Stimulated activated CD4-positive, alpha-beta T cell treated with anti-CD3 and anti-CD28 coated beads, TNF-alpha, amount 100 ng/mL, for 24 hours (primary cell): ENCODE measurements around the gene KLHL21.
"Not testable (repeated sequence)": the region's sequence is repeated elsewhere in the genome, so short reads cannot be mapped to it uniquely, and the experiment has no call there.

Experiments
- DNase-seq, 3 experiments: peaks; one replicate each; pipeline ENCODE4 v3.0.0-alpha.2; 2020; ENCODE audit warnings: low read depth in 3 of 3

KLHL21 gene

GRCh38 chr1:6584126-6585080, 18.3 kb downstream of the KLHL21 start:
- no peak for DNase-seq

GRCh38 chr1:6582370-6582769, 20.3 kb downstream of the KLHL21 start:
- no peak for DNase-seq

GRCh38 chr1:6581561-6582305, 20.9 kb downstream of the KLHL21 start:
- DNase-seq = no peak

DNA sequence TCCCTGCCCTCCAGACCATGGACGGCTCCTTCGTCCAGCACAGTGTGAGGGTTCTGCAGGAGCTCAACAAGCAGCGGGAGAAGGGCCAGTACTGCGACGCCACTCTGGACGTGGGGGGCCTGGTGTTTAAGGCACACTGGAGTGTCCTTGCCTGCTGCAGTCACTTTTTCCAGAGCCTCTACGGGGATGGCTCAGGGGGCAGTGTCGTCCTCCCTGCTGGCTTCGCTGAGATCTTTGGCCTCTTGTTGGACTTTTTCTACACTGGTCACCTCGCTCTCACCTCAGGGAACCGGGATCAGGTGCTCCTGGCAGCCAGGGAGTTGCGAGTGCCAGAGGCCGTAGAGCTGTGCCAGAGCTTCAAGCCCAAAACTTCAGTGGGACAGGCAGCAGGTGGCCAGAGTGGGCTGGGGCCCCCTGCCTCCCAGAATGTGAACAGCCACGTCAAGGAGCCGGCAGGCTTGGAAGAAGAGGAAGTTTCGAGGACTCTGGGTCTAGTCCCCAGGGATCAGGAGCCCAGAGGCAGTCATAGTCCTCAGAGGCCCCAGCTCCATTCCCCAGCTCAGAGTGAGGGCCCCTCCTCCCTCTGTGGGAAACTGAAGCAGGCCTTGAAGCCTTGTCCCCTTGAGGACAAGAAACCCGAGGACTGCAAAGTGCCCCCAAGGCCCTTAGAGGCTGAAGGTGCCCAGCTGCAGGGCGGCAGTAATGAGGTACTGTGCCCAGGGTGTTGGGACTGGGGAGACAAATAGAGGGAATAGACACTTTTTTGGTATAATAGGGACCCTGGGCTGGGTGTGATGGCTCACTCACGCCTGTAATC, 21.9 kb downstream of the KLHL21 start:
- DNase-seq = no peak

DNA sequence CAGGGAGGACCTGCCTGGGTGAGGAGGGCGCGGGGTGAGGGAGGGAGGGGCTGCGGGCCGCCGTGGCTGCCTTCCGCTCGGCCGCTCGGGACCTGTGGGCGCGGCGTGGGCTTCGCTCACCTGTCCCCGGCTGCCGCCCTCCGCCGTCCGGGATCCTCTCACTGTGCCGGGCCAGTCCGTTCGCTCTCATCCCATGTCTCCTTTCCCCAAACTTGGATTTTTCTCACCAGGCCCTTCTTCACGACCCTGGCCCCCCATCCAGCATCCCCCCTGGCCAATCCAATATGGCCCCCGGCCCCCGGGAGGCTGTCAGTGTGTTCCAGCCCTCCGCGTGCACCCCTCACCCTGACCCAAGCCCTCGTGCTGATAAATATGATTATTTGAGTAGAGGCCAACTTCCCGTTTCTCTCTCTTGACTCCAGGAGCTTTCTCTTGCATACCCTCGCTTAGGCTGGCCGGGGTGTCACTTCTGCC, 22.5 kb downstream of the KLHL21 start:
- no peak for DNase-seq

- peak; percentile 91 to 99 (median 92) for DNase-seq
Measured at GRCh38 chr1:6579374-6580118, 23.1 kb downstream of the KLHL21 start, which contains the start of gene ZBTB48. TSS of gene ZBTB48 (plus strand) at chr1:6579994. CDS start at chr1:6580610, 616 bp downstream.

GRCh38 chr1:6578624-6579373, 23.9 kb downstream of the KLHL21 start:
- no peak for DNase-seq

GRCh38 chr1:6577831-6578525, 24.7 kb downstream of the KLHL21 start:
- DNase-seq = no peak

- no peak for DNase-seq
Measured at GRCh38 chr1:6574818-6575217, 27.9 kb downstream of the KLHL21 start.

- DNase-seq = no peak
Measured at GRCh38 chr1:6574025-6574620, 28.5 kb downstream of the KLHL21 start.

GRCh38 chr1:6572653-6573383, 29.9 kb downstream of the KLHL21 start:
- DNase-seq = no peak

GRCh38 chr1:6570987-6571386, 31.7 kb downstream of the KLHL21 start:
- DNase-seq = no peak

DNA sequence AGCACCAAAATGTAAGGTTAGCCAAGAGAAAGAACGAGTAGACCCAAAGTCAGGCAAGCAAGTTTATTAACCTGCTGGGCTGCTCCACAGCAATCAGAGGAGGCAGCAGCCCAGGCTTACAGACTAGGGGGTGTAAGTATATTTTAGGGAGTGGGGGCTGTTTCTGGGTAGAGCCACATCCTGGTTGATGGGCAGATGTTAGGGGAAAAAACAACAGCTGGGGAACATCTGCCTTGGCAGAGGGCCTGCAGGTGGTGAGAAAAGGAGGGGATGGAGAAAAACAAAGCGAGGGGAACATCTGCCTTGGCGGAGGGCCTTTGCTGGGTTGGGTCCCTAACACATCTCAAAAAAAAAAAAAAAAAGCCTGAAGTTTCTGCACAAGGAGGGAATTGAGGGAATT, 32.6 kb downstream of the KLHL21 start:
- DNase-seq = no peak

GRCh38 chr1:6569033-6569432, 33.6 kb downstream of the KLHL21 start:
- DNase-seq = no peak

DNA sequence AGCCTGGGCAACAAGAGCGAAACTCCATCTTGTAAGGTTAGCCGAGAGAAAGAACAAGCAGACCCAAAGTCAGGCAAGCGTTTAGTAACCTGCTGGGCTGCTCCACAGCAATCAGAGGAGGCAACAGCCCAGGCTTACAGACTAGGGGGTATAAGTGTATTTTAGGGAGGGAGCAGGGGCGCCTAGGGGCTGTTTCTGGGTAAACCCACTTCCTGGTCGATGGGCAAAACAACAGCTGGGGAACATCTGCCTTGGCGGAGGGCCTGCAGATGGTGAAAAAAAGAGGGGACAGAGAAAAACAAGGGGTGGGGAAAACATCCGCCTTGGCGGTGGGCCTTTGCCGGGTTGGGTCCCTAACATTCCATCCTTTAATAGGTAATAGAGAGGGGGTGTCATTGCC, 42.4 kb downstream of the KLHL21 start:
- no peak for DNase-seq

DNA sequence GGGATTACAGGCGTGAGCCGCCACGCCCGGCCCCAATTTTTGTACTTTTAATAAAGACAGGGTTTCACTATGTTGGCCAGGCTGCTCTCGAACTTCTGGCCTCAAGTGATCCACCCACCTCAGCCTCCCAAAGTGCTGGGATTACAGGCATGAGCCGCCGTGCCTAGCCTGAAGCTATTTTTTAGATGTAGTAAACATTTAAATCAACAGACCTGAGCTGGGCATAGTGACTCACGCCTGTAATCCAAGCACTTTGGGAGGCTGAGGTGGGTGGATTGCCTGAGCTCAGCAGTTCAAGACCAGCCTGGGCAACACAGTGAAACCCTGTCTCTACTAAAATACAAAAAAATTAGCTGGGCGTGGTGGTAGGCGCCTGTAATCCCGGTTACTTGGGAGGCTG, 43.5 kb downstream of the KLHL21 start:
- DNase-seq = not testable (repeated sequence)

DNA sequence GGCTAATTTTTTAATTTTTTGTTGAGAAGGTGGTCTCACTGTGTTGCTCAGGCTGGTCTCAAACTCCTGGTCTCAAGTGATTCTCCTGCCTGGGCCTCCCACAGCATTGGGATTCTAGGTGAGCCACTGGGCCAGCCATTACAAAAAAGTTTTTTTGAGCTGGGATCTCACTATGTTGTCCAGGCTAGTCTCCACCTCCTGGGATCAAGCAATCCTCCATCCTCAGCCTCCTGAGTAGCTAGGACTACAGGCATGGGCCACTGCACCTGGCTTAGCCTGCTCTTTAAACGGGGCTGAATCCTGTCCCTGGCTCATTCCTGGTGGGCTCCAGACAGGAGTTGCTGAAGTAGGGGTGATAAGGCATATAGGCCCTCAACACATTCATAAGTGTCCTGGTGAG, 45.1 kb downstream of the KLHL21 start:
- DNase-seq = no peak

GRCh38 chr1:6554907-6555778, 47.5 kb downstream of the KLHL21 start, which contains the start of gene TAS1R1:
TSS of gene TAS1R1 (plus strand) at chr1:6555307. CDS start at chr1:6555374, 67 bp downstream.
- DNase-seq = no peak
